Upper lobe of right lung (tissue), 1 donor: ENCODE results near the gene ENPP6. TPM values are rescaled to one million over a fixed set of nuclear protein-coding genes. Genes with fewer than 3 reads are reported as not detected.

Source experiments
- ATAC-seq: fragments of 200-7000 bp; cut with Tn5 transposase; one replicate; pipeline ENCODE4 v1.9.1; 2020; ENCODE audit warnings: mild to moderate bottlenecking, moderate library complexity
- DNase-seq: peaks from one replicate; pipeline ENCODE4 v3.0.0-alpha.2; 2020
- H3K27ac ChIP-seq: fragments of 200-600 bp; one replicate; pipeline ENCODE4 v1.8.0; 2022
- H3K27me3 ChIP-seq: fragments of 200-600 bp; one replicate; pipeline ENCODE4 v1.8.0; 2022; ENCODE audit warnings: mild to moderate bottlenecking
- H3K36me3 ChIP-seq: fragments of 200-600 bp; one replicate; pipeline ENCODE4 v1.8.0; 2022
- H3K4me1 ChIP-seq: fragments of 200-600 bp; one replicate; pipeline ENCODE4 v1.8.0; 2022
- H3K4me3 ChIP-seq: fragments of 200-600 bp; one replicate; pipeline ENCODE4 v1.8.0; 2022; ENCODE audit warnings: mild to moderate bottlenecking
- H3K9me3 ChIP-seq: fragments of 200-600 bp; one replicate; pipeline ENCODE4 v1.8.0; 2022
- CTCF ChIP-seq: fragments of 200-600 bp; IDR thresholded peaks from one replicate; pipeline ENCODE4 v1.8.0; 2022; ENCODE audit warnings: antibody characterized with exemption
- intact Hi-C: fragments of 100-400 bp; cut with DNase I; formaldehyde crosslinking; loops from one replicate; pipeline ENCODE4 v1.11.0; 2022
- total RNA-seq: library from RNA; stranded (reverse); fragmentation: NEBNext Ultra II Directional; extraction: Animal tissue kit (Norgen Biotek cat#: 25700); gene quantifications from one replicate; pipeline ENCODE4 v1.2.1, GENCODE V29; 2021
- donor health status: DM: no; HTN: yes; CAD: no; lungs with severe emphysema.

Gene ENPP6
- total RNA-seq, 1 donor from 2014 or later = 0.12 TPM

DNA sequence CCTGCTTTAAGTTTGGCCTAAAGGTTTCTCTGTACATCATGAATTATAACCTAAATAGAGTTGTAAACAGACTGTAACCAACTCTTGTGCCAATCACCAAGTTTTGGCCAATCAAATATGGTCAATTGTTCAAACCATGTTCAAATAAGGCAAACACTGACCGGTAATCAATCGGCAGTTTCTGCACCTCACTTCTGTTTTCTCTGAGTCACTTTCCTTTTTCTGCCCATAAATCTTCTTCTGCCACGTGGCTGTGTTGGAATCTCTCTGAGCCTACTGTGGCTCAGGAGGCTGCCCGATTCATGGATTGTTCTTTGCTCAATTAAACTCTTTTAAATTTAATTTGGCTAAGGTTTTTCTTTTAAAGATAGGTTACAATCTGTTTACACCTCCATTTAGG, 16.5 kb upstream of the ENPP6 start:
- no peak overlapping the region for H3K27ac ChIP-seq
- DNase-seq (no peak), ATAC-seq (no peak)
- TF ChIP-seq CTCF = no peak
- H3K4me3 ChIP-seq = no peak overlapping the region
- no peaks in the 10 kb centered on the region for H3K4me1 ChIP-seq
- intact Hi-C loops = no loop called here
- H3K27me3 ChIP-seq = peaks cover 9% of the 10 kb centered on the region
- no peaks in the 10 kb centered on the region for H3K36me3 ChIP-seq
- H3K9me3 ChIP-seq = no peaks in the 10 kb centered on the region

GRCh38 chr4:184232975-184233374, 15.3 kb upstream of the ENPP6 start:
- TF ChIP-seq CTCF = no peak
- no peaks in the 10 kb centered on the region for H3K36me3 ChIP-seq
- intact Hi-C loops = no loop called here
- no peak for DNase-seq
- no peaks in the 10 kb centered on the region for H3K9me3 ChIP-seq
- H3K4me3 ChIP-seq = no peak overlapping the region
- H3K27ac ChIP-seq = no peak overlapping the region
- H3K4me1 ChIP-seq = no peaks in the 10 kb centered on the region
- no peak for ATAC-seq
- H3K27me3 ChIP-seq = peaks cover 15% of the 10 kb centered on the region

DNA sequence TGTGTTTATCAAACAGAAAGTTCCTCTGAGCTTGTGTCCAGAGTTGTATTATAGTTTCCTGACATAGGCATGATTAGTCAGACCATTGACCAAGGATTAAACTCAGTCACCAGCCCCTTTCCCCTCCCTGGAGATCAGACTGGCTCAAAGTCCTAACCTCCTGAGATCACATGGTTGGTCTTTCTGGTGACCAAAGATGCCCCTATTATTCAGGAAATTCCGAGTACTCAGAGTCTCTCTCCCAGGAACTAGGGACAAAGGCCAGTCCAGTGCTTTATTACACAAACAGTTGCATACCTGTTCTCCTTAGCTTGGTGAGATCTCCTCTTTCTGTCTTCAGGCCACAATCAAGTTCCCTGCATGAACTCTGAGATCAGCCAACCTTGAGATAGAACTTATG, 14.5 kb upstream of the ENPP6 start:
- peaks cover 15% of the 10 kb centered on the region for H3K27me3 ChIP-seq
- H3K27ac ChIP-seq = no peak overlapping the region
- intact Hi-C loops = no loop called here
- no peaks in the 10 kb centered on the region for H3K9me3 ChIP-seq
- no peaks in the 10 kb centered on the region for H3K4me1 ChIP-seq
- no peak for TF ChIP-seq CTCF
- no peak overlapping the region for H3K4me3 ChIP-seq
- DNase-seq (no peak), ATAC-seq (no peak)
- H3K36me3 ChIP-seq = no peaks in the 10 kb centered on the region

DNA sequence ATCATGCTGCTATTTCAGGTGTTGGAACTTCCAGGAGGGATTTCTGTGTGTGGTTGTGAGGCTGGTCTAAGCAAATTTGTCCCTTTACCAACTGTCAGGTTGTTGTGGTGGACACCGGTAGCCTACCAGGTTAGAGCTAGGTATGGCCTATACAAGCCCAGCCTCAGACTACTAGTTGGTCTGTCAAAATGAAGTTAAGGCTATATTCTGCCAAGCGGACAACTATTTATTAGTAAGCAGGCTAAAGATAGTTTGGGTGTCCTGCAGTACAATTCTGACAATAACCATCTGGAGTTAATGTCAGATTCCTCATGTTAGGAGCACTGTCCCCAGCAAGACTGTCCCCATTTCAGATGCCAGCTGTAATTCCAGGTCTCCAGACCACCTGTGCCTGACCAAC, 13.9 kb upstream of the ENPP6 start:
- Histone ChIP-seq H3K27ac (no peak overlapping the region), H3K36me3 (no peaks in the 10 kb centered on the region), H3K4me1 (no peaks in the 10 kb centered on the region), H3K4me3 (no peak overlapping the region), H3K9me3 (no peaks in the 10 kb centered on the region), H3K27me3 (peaks cover 15% of the 10 kb centered on the region)
- ATAC-seq (no peak), DNase-seq (no peak)
- no peak for TF ChIP-seq CTCF
- intact Hi-C loops = no loop called here

GRCh38 chr4:184228056-184228705, 10.5 kb upstream of the ENPP6 start:
- no peaks in the 10 kb centered on the region for H3K4me1 ChIP-seq
- intact Hi-C loops = no loop called here
- H3K27me3 ChIP-seq = peaks cover 6% of the 10 kb centered on the region
- TF ChIP-seq CTCF = no peak
- no peak overlapping the region for H3K4me3 ChIP-seq
- no peaks in the 10 kb centered on the region for H3K36me3 ChIP-seq
- no peak for DNase-seq
- no peak overlapping the region for H3K27ac ChIP-seq
- peaks cover 4% of the 10 kb centered on the region for H3K9me3 ChIP-seq
- no peak for ATAC-seq

GRCh38 chr4:184216515-184216914, 1.2 kb downstream of the ENPP6 start:
- DNase-seq = no peak
- no peak for ATAC-seq
- intact Hi-C loops = no loop called here
- no peaks in the 10 kb centered on the region for H3K4me1 ChIP-seq
- H3K9me3 ChIP-seq = no peaks in the 10 kb centered on the region
- no peak overlapping the region for H3K4me3 ChIP-seq
- no peaks in the 10 kb centered on the region for H3K36me3 ChIP-seq
- TF ChIP-seq CTCF = no peak
- no peaks in the 10 kb centered on the region for H3K27me3 ChIP-seq
- no peak overlapping the region for H3K27ac ChIP-seq
